Mucosa of descending colon (tissue), 3 donors: ENCODE measurements around the gene ZFP1. TPM values are rescaled to one million over a fixed set of nuclear protein-coding genes. Genes with fewer than 3 reads are reported as not detected.

Source experiments
- ATAC-seq: fragments of 200-7000 bp; cut with Tn5 transposase; one replicate; pipeline ENCODE4 v1.9.1; 2020; ENCODE audit warnings: mild to moderate bottlenecking, moderate library complexity
- DNase-seq, 3 donors: peaks; one replicate each; pipeline ENCODE4 v3.0.0-alpha.2; 2020
- H3K36me3 ChIP-seq: fragments of 200-600 bp; one replicate; pipeline ENCODE4 v1.8.0; 2021; ENCODE audit warnings: low read depth, mild to moderate bottlenecking
- H3K4me1 ChIP-seq: fragments of 200-600 bp; one replicate; pipeline ENCODE4 v1.8.0; 2021; ENCODE audit warnings: low read depth, mild to moderate bottlenecking
- H3K4me3 ChIP-seq: fragments of 200-600 bp; one replicate; pipeline ENCODE4 v1.8.0; 2021; ENCODE audit warnings: mild to moderate bottlenecking
- H3K9me3 ChIP-seq: fragments of 200-600 bp; one replicate; pipeline ENCODE4 v1.8.0; 2021; ENCODE audit warnings: mild to moderate bottlenecking
- intact Hi-C, 2 donors: fragments of 100-400 bp; cut with DNase I in 1 of 2; cut with micrococcal nuclease in 1 of 2; formaldehyde crosslinking; loops; one replicate each; pipeline versions ENCODE4 v1.11.0 to v1.11.1; 2022; cut with DNase I, micrococcal nuclease
- total RNA-seq, 3 donors: library from RNA; stranded (reverse); fragmentation: NEBNext Ultra II Directional in 2 of 3; extraction: Animal tissue kit (Norgen Biotek cat#: 25700) in 2 of 3; gene quantifications; one replicate each; pipeline versions ENCODE4 v1.2.1 to v1.2.4, GENCODE V29; 2021 to 2023
- TF ChIP-seq, protein P1 (sequence below): fragments of 200-600 bp; IDR thresholded peaks from one replicate; pipeline ENCODE4 v1.8.0; 2022; ENCODE audit warnings: antibody characterized with exemption, mild to moderate bottlenecking
- donor health status: DM: no; HTN: no; CAD: no; lungs with moderate emphysema.
- donor health status: DM: no; HTN: no; CAD: no.
- donor health status: DM: no; HTN: yes; CAD: no.

ZFP1 gene
- total RNA-seq, 3 donors from 2014 or later = 5.6 to 17.0 (median 6.9) TPM

DNA sequence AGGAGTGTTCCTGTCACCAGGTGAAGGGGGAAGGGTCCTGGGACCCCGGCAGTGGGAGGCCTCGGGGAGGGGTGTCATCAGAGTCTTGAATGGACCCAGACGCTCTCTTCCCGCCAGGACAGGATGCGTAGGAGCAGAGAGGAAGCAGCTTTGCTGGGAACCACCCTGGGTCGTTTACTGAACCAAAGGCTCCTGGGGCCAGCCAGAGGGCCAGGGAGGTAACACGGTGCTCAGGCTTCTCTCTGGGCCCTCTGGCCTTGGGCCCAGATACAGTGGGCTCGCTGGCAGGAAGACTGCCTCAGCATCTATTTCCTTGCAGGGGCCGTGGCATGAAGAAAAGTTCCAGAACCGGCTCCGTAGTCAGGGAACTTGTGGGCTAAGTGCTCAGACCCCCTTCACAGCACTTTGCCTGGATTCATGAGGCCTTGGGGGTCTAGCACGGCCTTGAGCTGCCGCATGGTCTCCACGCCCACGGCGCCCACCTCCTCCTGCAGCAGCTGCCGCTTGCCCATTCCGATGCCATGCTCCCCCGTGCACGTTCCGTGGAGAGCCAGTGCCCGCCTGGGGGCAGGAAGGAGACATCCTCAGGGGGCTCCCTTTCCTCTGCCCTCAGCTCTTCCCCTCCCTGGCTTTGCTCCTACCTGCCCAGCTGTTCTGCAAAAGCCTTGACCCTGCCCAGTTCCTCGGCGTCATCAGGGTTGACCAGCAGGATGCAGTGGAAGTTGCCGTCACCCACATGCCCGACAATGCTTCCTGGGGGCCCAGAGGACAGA is 36.2 kb upstream of the ZFP1 start:
- no peaks in the 10 kb centered on the region for H3K36me3 ChIP-seq
- ATAC-seq (no peak), DNase-seq (peak in 2 of 3 donors; percentile 39 to 56)
- H3K9me3 ChIP-seq = no peaks in the 10 kb centered on the region
- H3K4me1 ChIP-seq = peaks cover 36% of the 10 kb centered on the region
- TF ChIP-seq, protein P1, sequence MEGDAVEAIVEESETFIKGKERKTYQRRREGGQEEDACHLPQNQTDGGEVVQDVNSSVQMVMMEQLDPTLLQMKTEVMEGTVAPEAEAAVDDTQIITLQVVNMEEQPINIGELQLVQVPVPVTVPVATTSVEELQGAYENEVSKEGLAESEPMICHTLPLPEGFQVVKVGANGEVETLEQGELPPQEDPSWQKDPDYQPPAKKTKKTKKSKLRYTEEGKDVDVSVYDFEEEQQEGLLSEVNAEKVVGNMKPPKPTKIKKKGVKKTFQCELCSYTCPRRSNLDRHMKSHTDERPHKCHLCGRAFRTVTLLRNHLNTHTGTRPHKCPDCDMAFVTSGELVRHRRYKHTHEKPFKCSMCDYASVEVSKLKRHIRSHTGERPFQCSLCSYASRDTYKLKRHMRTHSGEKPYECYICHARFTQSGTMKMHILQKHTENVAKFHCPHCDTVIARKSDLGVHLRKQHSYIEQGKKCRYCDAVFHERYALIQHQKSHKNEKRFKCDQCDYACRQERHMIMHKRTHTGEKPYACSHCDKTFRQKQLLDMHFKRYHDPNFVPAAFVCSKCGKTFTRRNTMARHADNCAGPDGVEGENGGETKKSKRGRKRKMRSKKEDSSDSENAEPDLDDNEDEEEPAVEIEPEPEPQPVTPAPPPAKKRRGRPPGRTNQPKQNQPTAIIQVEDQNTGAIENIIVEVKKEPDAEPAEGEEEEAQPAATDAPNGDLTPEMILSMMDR = no peak
- intact Hi-C loops = loop anchor here (2.0 kb wide), 2 partner anchors 113 to 115 kb away; partner anchors contain the start of gene ZNRF1 (in 1 of the 2)
- H3K4me3 ChIP-seq = no peak overlapping the region

DNA sequence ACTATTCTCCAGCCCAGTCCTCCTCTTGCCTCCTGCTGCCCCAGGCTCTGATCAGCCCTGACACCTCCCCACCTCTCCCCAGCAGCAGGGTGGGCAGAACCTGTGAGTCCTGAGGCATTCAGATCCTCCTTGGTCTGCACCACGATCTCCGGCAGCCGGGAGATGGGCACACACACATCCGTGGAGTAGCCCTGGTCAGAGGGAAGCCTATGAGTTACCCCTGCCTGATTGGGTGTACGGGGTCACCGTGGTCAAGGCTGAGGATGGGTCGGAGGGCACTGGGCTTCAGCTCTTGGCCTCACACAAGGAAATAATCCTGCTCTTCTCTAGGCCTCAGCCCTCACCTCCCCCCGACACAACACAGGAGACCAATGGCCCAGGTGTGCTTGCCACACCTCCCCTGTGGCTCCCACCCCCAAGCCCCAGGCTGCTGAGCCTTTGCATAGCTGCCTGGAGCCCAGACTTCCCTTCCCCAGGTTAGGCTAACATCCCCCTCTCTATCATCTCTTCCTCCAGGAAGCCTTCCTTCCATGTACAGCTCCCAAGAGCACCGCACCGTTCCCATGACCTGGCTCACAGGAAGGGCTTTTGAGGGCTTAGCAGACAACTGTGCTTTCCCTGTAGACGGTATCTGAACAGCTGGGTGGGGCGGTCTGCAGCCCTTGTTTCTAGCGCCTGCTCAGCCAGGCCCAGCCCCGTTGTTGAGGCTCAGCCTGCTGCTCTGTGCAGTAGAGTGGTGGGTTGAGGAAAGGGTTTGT is 35.4 kb upstream of the ZFP1 start:
- Histone ChIP-seq H3K9me3 (no peaks in the 10 kb centered on the region), H3K36me3 (no peaks in the 10 kb centered on the region), H3K4me1 (peaks cover 36% of the 10 kb centered on the region), H3K4me3 (no peak overlapping the region)
- intact Hi-C loops = no loop called here
- DNase-seq = no peak
- TF ChIP-seq, protein P1 = no peak
- ATAC-seq = no peak

DNA sequence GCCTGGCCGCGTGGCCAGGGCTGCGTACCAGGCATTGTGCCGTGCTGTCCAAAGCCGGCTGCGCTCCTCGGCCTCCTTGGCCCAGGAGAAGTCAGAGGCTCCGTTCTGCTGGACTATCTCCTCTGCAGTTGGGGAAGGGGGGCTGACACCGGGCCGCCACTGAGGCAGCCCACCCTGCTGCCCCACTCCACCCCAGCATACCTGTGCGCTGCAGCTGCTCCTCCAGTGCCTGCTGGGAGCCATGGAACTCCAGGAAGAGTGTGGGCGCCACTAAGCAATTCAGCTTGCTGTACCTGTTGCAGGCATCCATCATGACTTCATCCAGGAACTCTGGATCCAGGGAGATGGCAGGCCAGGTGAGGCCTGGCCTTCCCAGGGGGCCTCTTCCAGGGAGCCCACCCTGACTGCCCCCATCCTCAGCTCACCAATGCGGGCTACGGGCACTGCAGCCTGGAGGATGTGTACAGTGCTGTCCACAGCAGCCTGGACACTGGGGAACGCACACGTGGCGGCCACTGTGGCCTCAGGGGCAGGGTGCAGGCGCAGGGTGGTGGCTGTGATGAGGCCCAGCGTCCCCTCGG is 34.7 kb upstream of the ZFP1 start:
- ATAC-seq = no peak
- Histone ChIP-seq H3K36me3 (no peaks in the 10 kb centered on the region), H3K4me3 (no peak overlapping the region), H3K4me1 (peaks cover 36% of the 10 kb centered on the region), H3K9me3 (no peaks in the 10 kb centered on the region)
- peak in 1 of 3 donors; percentile 44 for DNase-seq
- intact Hi-C loops = no loop called here
- TF ChIP-seq, protein P1 = no peak

DNA sequence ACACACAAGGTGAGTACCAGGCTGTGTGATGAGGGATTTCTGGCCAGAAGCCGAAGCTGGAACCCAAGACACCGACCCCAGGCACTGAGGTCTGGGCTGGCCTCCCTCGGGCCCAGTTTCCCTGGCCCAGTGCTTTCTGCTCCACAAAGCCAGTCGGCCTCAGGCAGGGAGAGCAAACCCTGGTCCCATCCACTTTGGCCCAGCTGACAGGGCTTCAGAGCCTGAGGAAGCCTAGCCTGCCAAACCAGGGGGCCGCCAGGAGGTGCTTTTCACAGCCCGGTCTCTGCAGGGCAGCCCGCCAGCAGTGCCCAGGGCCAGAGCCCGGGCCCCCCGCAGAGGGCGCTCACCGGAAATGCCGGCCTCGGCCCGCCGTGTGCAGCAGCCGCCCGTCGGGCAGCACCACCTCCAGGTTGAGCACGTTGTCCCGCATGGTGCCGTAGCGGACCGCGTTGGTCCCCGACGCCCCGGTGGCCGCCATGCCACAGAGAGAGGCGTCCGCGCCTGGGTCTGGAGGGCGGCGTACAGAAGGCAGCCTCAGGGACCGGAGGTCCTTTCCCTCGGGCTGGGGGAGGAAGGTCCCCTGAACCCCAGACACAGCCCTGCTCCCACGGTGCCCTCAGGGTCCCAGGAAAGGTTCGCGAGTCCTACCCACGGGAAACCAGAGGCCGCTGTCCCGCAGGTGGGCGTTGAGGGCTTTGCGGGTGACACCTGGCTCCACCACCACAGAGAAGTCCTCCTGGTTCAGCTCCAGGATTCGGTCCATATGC is 34.0 kb upstream of the ZFP1 start:
- no peak for ATAC-seq
- no peaks in the 10 kb centered on the region for H3K9me3 ChIP-seq
- TF ChIP-seq, protein P1 = no peak
- intact Hi-C loops = no loop called here
- no peak overlapping the region for H3K4me3 ChIP-seq
- no peaks in the 10 kb centered on the region for H3K36me3 ChIP-seq
- peaks cover 30% of the 10 kb centered on the region for H3K4me1 ChIP-seq
- DNase-seq = peak in 1 of 3 donors; percentile 50
